BJ (cell line): Measurements from ENCODE around the gene ARHGAP23. TPM values are rescaled to one million over a fixed set of nuclear protein-coding genes. Genes with fewer than 3 reads are reported as not detected.

ENCODE experiments used
- CTCF ChIA-PET: fragments of 350-600 bp; formaldehyde crosslinking; extraction: SDS; loops from one replicate; lab custom pipeline; 2021; ENCODE audit warnings: antibody characterized with exemption, inconsistent platforms; lab: Yijun Ruan, JAX
- POLR2A ChIA-PET: fragments of 300-600 bp; sonication (Branson Sonifier 250); formaldehyde crosslinking; extraction: SDS; loops from one replicate; lab custom pipeline; 2021; ENCODE audit warnings: antibody characterized with exemption; lab: Charles Lee
- DNase-seq: peaks from one replicate; pipeline ENCODE4 v3.0.0-alpha.2; 2011; ENCODE audit warnings: low read depth
- H3K27me3 ChIP-seq: 2 replicates; pipeline ENCODE4 v1.6.0; 2011; ENCODE audit warnings: low read length; ENCODE audit not compliant: control insufficient read depth, insufficient read depth
- H3K36me3 ChIP-seq: 2 replicates; pipeline ENCODE4 v1.5.1; 2011; ENCODE audit warnings: low read length; ENCODE audit not compliant: control insufficient read depth, insufficient read depth
- H3K4me3 ChIP-seq: 2 replicates; pipeline ENCODE4 v1.5.1; 2011; ENCODE audit warnings: low read depth, mild to moderate bottlenecking, control low read depth, low read length
- CTCF ChIP-seq: IDR thresholded peaks from 2 replicates; pipeline ENCODE4 v1.5.1; 2011; ENCODE audit warnings: low read depth, mild to moderate bottlenecking, control low read depth, inconsistent platforms, low read length, moderate library complexity; ENCODE audit not compliant: insufficient read depth
- polyA plus RNA-seq: library from polyadenylated mRNA; depleted of rRNA; stranded (reverse); fragments of >200 nt; gene quantifications from 2 replicates; pipeline ENCODE4 v1.2.3, GENCODE V29; 2011

Gene ARHGAP23
- polyA plus RNA-seq, 1 experiment = 17.2 TPM

DNA sequence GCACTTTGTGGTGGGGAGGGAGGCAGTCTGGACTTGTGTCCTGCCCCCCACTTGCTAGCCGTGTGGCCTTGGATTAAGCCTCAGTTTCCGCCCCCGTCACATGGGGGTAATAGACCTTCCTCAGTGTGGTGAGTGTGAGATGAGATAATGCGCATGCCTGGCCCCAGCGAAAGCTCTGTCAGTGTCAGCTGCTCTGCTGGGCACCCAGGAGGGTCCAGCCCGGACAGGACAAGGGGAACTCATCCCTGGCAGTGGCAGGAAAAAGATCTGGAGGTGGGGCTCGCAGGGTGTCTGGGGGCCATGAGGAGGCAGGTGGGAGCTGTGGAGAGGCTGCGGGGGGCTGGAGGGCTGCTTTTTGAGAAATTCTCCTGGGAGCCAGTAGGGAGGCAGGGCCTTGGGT is 114.0 kb downstream of the ARHGAP23 start:
- DNase-seq = no peak
- ChIA-PET POLR2A (no interaction called here), CTCF (interaction anchor here (1.3 to 2.2 kb wide), 3 partner anchors 16 to 121 kb away, joined by 4 to 7 read pairs (median 7); no protein-coding TSS in a partner anchor)
- Histone ChIP-seq H3K4me3 (no peak overlapping the region), H3K36me3 (no peaks in the 10 kb centered on the region), H3K27me3 (peaks cover 13% of the 10 kb centered on the region)
- TF ChIP-seq CTCF = no peak

DNA sequence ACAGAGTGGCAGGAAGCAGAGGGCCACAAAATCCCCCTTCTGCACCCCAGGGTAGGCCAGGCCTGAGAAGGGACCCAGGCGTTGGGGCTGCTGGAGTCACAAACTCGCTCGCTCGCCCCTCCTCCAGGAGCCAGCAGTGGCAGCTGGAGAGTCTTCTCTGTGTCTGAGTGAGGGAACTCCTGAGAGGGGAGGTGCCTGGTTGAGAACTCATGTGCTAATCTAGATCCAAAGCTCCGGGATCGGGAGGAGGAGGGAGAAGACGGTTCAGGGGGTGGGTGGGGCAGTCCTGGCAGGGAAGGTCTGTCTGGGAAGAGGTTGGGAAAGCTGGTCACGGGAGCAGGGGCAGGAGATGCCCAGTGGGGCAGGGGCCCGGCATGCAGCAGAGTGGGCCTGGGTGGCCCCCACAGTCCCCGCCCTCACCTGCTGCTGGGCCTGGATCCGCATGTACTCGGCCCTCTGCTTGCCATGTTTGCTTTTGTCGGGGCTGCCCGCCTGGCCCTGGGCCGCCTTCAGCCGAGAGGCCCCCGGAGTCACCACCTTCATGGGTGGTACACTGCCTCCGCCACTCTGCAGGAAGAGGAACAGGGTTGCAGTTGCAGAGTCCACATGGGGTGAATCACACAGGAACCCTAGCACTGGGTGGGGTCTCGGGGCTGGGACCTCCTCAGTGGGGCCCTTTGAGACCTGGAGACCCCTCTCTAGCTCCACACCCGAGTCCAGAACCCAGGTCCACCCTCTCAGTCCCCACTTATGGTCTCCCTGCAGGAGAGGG is 115.3 kb downstream of the ARHGAP23 start:
- Histone ChIP-seq H3K36me3 (no peaks in the 10 kb centered on the region), H3K27me3 (peaks cover 13% of the 10 kb centered on the region), H3K4me3 (no peak overlapping the region)
- no peak for TF ChIP-seq CTCF
- no peak for DNase-seq
- ChIA-PET POLR2A (no interaction called here), CTCF (interaction anchor here (0.9 to 6.6 kb wide), 6 partner anchors 9 to 122 kb away, joined by 3 to 38 read pairs (median 6); no protein-coding TSS in a partner anchor)

GRCh38 chr17:38544175-38544838 is 116.0 kb downstream of the ARHGAP23 start:
- H3K27me3 ChIP-seq = peaks cover 13% of the 10 kb centered on the region

GRCh38 chr17:38544839-38545209 is 116.6 kb downstream of the ARHGAP23 start:
- peaks cover 11% of the 10 kb centered on the region for H3K27me3 ChIP-seq
- no peak for TF ChIP-seq CTCF
- CTCF ChIA-PET = interaction anchor here (2.3 to 6.6 kb wide), 3 partner anchors 10 to 14 kb away, joined by 5 to 38 read pairs (median 8); no protein-coding TSS in a partner anchor
- H3K36me3 ChIP-seq = no peaks in the 10 kb centered on the region
- POLR2A ChIA-PET = no interaction called here
- H3K4me3 ChIP-seq = no peak overlapping the region
- no peak for DNase-seq

More at GRCh38 chr17:38544175-38544838, 116.0 kb downstream of the ARHGAP23 start:
- Histone ChIP-seq H3K4me3 (no peak overlapping the region), H3K36me3 (no peaks in the 10 kb centered on the region)
- POLR2A ChIA-PET = no interaction called here
- no peak for TF ChIP-seq CTCF
- DNase-seq = no peak
- CTCF ChIA-PET = interaction anchor here (2.3 to 6.6 kb wide), 3 partner anchors 10 to 14 kb away, joined by 5 to 38 read pairs (median 8); no protein-coding TSS in a partner anchor
